Measurements from ENCODE around the gene WWOX.

DNA sequence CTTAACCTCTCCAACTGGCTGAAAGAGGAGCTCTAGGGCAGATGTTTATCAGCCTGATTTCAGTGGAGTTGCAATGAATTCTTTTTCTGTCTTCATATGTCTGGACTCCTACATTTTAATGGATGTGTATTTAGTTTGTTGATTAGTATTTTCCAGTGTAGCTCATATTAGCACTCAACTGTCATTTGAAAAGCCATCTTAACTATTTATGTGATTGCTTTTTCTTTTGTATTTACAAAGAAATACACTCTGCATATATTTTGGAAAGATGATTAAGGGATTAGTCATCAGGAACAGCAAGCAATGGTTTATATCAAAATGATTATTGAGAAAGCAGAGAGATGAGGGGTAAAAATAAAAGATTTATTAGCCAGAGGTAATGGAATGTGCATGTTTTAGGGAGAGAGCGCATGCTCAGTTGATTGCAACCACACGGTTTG is 71.1 kb downstream of the WWOX start:
- no peak for TF ChIP-seq TAF1 (IDR thresholded peaks at IDR 0.05; ENCODE audit: borderline replicate concordance, insufficient read depth, low read length)
- TF ChIP-seq POLR2AphosphoS5 (IDR thresholded peaks at IDR 0.05; ENCODE audit: low read depth, low read length), result no peak
- TF ChIP-seq REST (IDR thresholded peaks at IDR 0.05; ENCODE audit: insufficient read depth in 1 of 2, low read depth in 2 of 2, low read length in 2 of 2), result no peak
- no peak for TF ChIP-seq FOXP2 (optimal IDR thresholded peaks at IDR 0.05; ENCODE audit: borderline replicate concordance, extremely low read depth, extremely low read length, insufficient read depth)
